SK-N-SH (cell line): ENCODE data around the gene ENOPH1.

Source experiments
- CTCF ChIP-seq: fragments of 200-600 bp; sonication (generic); IDR thresholded peaks from 2 replicates; pipeline ENCODE4 v1.6.1; 2017; ENCODE audit warnings: antibody characterized with exemption, mild to moderate bottlenecking, moderate library complexity
- EP300 ChIP-seq, 2 experiments: IDR thresholded peaks; 2 replicates each; pipeline versions ENCODE4 v1.4.0 to v1.6.1; 2012; ENCODE audit warnings: borderline replicate concordance in 1 of 2, low read depth in 1 of 2, low read length in 1 of 2
- EZH2phosphoT487 ChIP-seq: fragments of 200-600 bp; sonication (generic); IDR thresholded peaks from 2 replicates; pipeline ENCODE4 v1.6.1; 2017; ENCODE audit warnings: low read depth, mixed run types, mild to moderate bottlenecking, antibody characterized with exemption, moderate library complexity, borderline replicate concordance
- FOSL2 ChIP-seq: IDR thresholded peaks from 2 replicates; pipeline ENCODE4 v1.4.0; 2012; ENCODE audit warnings: low read depth, mild to moderate bottlenecking, moderate library complexity, borderline replicate concordance
- FOXM1 ChIP-seq: IDR thresholded peaks from 2 replicates; pipeline ENCODE4 v1.4.0; 2012; ENCODE audit warnings: low read depth, mild to moderate bottlenecking
- MAX ChIP-seq: IDR thresholded peaks from 2 replicates; pipeline ENCODE4 v1.4.0; 2012; ENCODE audit warnings: low read depth
- POLR2AphosphoS5 ChIP-seq: IDR thresholded peaks from 2 replicates; pipeline ENCODE4 v1.6.1; 2012; ENCODE audit warnings: low read depth, low read length
- REST ChIP-seq: IDR thresholded peaks from 2 replicates; pipeline ENCODE4 v1.6.1; 2012; ENCODE audit warnings: mild to moderate bottlenecking, low read depth, low read length, moderate library complexity
- RFX5 ChIP-seq: IDR thresholded peaks from 2 replicates; pipeline ENCODE4 v1.6.1; 2012; ENCODE audit warnings: mild to moderate bottlenecking, improper control_type of control experiment, low read length
- TAF1 ChIP-seq: IDR thresholded peaks from 2 replicates; pipeline ENCODE4 v1.6.1; 2012; ENCODE audit warnings: low read depth, mild to moderate bottlenecking, low read length, moderate library complexity, borderline replicate concordance
- TEAD4 ChIP-seq: IDR thresholded peaks from 2 replicates; pipeline ENCODE4 v1.4.0; 2012; ENCODE audit warnings: mild to moderate bottlenecking, borderline replicate concordance; ENCODE audit not compliant: insufficient read depth
- USF2 ChIP-seq: fragments of 150-350 bp; IDR thresholded peaks from 2 replicates; pipeline ENCODE4 v1.6.1; 2017; ENCODE audit warnings: antibody characterized with exemption, low read length, low read depth, borderline replicate concordance

GRCh38 chr4:82403725-82404124, 26.7 kb upstream of the ENOPH1 start:
- TF ChIP-seq RFX5 (no peak), FOXM1 (no peak), TEAD4 (no peak), CTCF (no peak), FOSL2 (no peak), EP300 (IDR thresholded peaks at IDR 0.05; ENCODE audit: borderline replicate concordance in 1 of 2, low read depth in 1 of 2, low read length in 1 of 2) (no peak), POLR2AphosphoS5 (no peak), REST (no peak), USF2 (no peak), EZH2phosphoT487 (no peak), MAX (no peak), TAF1 (no peak)
